ENCODE results near the gene IQCE. TPM values are rescaled to one million over a fixed set of nuclear protein-coding genes. Genes with fewer than 3 reads are reported as not detected.

Gene IQCE
- total RNA-seq, 1 donor from 2014 or later: 12.0 TPM

GRCh38 chr7:2628891-2629290 is 70.1 kb downstream of the IQCE start:
- Mint-ChIP-seq H3K4me3 (ENCODE audit: unreplicated experiment) (no peak overlapping the region), H3K27me3 (ENCODE audit: unreplicated experiment) (peaks cover 8% of the 10 kb centered on the region), H3K4me1 (ENCODE audit: low read depth, unreplicated experiment) (no peaks in the 10 kb centered on the region), H3K36me3 (ENCODE audit: unreplicated experiment) (no peaks in the 10 kb centered on the region), H3K9me3 (ENCODE audit: unreplicated experiment) (peaks cover 3% of the 10 kb centered on the region), H3K27ac (ENCODE audit: unreplicated experiment) (no peak overlapping the region)
- DNase-seq: no peak
- TF ChIP-seq CTCF (IDR thresholded peaks at IDR 0.05; ENCODE audit: partially characterized antibody, unreplicated experiment): no peak

- H3K27ac Mint-ChIP-seq (ENCODE audit: unreplicated experiment): peak overlapping the region; percentile 43
Measured at GRCh38 chr7:2629746-2630681, 71.2 kb downstream of the IQCE start.

GRCh38 chr7:2631946-2632732 is 73.4 kb downstream of the IQCE start, which contains the start of gene TTYH3:
Gene TTYH3 (plus strand): TSS chr7:2631986. CDS start chr7:2632156, 170 bp downstream.
- TF ChIP-seq CTCF (IDR thresholded peaks at IDR 0.05; ENCODE audit: partially characterized antibody, unreplicated experiment): no peak
- no peaks in the 10 kb centered on the region for H3K36me3 Mint-ChIP-seq (ENCODE audit: unreplicated experiment)
- peaks cover 7% of the 10 kb centered on the region for H3K27me3 Mint-ChIP-seq (ENCODE audit: unreplicated experiment)
- H3K4me3 Mint-ChIP-seq (ENCODE audit: unreplicated experiment): peak within 1 kb of the TSS; percentile 91
- peaks cover 10% of the 10 kb centered on the region for H3K4me1 Mint-ChIP-seq (ENCODE audit: low read depth, unreplicated experiment)
- peak; percentile 52 for DNase-seq
- H3K27ac Mint-ChIP-seq (ENCODE audit: unreplicated experiment): peak within 1 kb of the TSS; percentile 95
- peaks cover 11% of the 10 kb centered on the region for H3K9me3 Mint-ChIP-seq (ENCODE audit: unreplicated experiment)

More at GRCh38 chr7:2629746-2630681, 71.2 kb downstream of the IQCE start:
- no peaks in the 10 kb centered on the region for H3K36me3 Mint-ChIP-seq (ENCODE audit: unreplicated experiment)
- peaks cover 7% of the 10 kb centered on the region for H3K27me3 Mint-ChIP-seq (ENCODE audit: unreplicated experiment)
- peak; percentile 34 for DNase-seq
- H3K9me3 Mint-ChIP-seq (ENCODE audit: unreplicated experiment): peaks cover 3% of the 10 kb centered on the region
- H3K4me1 Mint-ChIP-seq (ENCODE audit: low read depth, unreplicated experiment): no peaks in the 10 kb centered on the region
- TF ChIP-seq CTCF (IDR thresholded peaks at IDR 0.05; ENCODE audit: partially characterized antibody, unreplicated experiment): no peak
- H3K4me3 Mint-ChIP-seq (ENCODE audit: unreplicated experiment): no peak overlapping the region

- H3K9me3 Mint-ChIP-seq (ENCODE audit: unreplicated experiment): peaks cover 11% of the 10 kb centered on the region
- H3K4me1 Mint-ChIP-seq (ENCODE audit: low read depth, unreplicated experiment): peaks cover 10% of the 10 kb centered on the region
- peak overlapping the region; percentile 95 for H3K27ac Mint-ChIP-seq (ENCODE audit: unreplicated experiment)
- TF ChIP-seq CTCF (IDR thresholded peaks at IDR 0.05; ENCODE audit: partially characterized antibody, unreplicated experiment): no peak
- peak; percentile 41 for DNase-seq
- no peaks in the 10 kb centered on the region for H3K36me3 Mint-ChIP-seq (ENCODE audit: unreplicated experiment)
- peaks cover 7% of the 10 kb centered on the region for H3K27me3 Mint-ChIP-seq (ENCODE audit: unreplicated experiment)
- H3K4me3 Mint-ChIP-seq (ENCODE audit: unreplicated experiment): peak overlapping the region; percentile 91
Measured at GRCh38 chr7:2632733-2633537, 74.2 kb downstream of the IQCE start.

Data from glutamatergic neuron (in vitro differentiated cells).